ENCODE results near the gene PRRG4.
"Not testable (repeated sequence)": the region's sequence is repeated elsewhere in the genome, so short reads cannot be mapped to it uniquely, and the experiment has no call there.

PRRG4 gene

DNA sequence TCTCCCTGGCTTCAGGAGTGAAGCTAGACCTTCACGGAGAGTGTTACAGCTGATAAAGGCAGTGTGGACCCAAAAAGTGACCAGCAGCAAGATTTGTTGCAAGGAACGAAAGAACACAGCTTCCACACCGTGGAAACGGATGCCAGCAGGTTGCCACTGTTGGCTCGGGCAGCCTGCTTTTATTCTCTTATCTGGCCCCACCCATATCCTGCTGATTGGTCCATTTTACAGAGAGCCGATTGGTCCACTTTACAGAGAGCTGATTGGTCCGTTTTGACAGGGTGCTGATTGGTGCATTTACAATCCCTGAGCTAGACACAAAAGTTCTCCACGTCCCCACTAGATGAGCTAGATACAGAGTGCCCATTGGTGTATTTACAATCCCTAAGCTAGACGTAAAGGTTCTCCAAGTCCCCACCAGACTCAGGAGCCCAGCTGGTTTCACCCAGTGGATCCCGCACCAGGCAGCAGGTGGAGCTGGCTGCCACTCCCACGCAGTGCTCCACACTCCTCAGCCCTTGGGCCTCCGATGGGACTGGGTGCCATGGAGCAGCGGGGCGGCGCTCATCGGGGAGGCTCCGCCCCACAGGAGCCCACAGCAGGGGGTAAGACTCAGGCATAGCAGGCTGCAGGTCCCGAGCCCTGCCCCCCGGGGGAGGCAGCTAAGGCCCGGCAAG, 58.1 kb downstream of the PRRG4 start:
- DNase-seq = not testable (repeated sequence)

DNA sequence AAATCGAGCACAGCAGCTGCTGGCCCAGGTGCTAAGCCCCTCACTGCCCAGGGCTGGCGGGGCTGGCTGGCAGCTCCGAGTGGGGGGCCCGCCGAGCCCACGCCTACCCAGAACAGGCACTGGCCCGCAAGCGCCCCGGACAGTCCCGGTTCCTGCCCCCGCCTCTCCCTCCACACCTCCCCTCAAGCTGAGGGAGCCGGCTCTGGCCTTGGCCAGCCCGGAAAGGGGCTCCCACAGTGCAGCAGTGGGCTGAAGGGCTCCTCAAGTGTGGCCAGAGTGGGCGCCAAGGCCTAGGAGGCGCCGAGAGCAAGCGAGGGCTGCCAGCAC, 58.6 kb downstream of the PRRG4 start:
- not testable (repeated sequence) for DNase-seq

DNA sequence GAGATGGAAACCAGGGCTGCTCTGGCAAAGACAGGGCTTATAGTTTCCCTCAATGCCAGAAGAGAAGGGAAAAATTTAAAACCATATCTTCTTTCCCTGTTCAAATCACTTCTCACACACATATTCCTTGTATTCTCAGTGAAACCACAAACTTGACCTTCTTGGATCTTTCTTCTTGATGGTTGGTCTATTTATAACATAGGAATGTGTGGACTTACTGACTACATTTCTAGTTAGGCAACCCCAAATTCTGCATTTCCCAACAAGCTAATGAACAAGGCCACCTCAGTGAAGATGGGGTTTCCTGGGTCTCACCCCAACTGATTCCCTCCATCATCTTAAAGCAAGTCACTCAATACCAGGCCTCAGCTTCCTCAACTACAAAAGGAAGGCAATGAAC, 59.1 kb downstream of the PRRG4 start:
- no peak for DNase-seq

DNA sequence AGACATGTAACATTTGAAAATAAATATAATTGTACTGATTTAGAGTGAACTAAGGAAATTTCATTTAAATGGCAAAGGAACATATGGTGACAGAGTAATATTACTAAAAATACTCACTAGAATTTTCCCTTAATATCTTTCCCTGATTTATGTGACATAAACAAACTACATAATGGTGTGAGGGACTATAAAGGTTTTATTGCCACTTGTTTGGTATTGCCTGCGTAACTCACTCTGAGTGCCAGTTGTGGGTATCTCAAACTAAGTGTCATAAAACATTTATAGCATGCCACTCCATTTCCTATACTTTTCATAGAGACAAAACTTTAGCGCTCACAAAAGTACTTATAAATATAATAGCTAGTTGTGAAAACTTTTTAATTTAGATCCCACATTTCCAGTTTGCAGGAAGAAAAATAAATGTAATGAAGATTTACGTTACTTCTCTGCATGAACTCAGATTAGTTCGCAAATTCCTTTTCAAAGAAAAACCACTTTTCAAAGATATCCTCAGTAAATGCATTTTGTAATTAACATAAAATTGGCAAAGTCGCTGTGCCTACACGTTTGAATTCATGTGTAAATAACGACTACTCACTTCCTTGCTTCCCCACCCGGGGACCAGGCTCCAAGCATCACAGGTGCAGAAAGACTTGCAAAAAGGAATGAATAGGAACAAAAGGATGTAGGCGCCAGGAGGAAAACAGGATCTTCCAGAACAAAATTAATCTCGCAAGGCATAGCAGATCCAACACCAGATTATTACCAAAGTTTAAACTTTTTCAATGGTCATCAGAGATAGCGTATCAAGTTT, 61.3 kb downstream of the PRRG4 start:
- peak; percentile 77 for DNase-seq

DNA sequence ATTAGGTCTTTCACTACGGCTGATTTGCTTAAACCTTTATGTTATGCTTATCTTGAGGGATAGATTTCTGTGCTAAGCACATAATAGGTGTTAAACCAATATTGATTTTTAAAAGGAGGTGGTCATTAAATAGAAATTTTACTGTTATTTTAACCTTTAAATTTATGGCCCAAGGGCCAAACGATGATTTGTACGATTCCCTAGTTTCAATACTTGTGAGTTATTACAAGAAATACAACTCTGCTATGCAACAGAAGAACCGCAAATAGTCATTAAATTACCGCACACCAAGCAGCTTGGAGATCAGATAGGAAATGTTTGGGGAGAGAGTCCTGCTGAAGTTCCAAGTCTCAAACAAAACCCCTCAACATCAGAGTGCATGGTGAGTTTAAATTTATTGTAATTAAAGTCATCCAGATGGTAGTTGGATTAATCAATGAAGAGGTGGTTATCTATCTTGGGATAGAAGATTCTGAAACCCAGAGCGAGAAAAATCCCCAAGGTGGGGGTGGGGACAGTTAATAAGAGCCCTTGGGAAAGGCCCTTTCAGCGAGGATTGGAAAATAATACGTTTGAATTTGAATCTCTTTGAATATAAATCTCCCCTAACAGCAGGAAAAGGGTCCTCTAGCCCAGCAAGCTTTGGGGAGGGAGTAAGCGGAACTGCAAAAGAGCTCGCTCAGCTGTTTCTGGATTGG, 62.1 kb downstream of the PRRG4 start:
- peak; percentile 77 for DNase-seq

DNA sequence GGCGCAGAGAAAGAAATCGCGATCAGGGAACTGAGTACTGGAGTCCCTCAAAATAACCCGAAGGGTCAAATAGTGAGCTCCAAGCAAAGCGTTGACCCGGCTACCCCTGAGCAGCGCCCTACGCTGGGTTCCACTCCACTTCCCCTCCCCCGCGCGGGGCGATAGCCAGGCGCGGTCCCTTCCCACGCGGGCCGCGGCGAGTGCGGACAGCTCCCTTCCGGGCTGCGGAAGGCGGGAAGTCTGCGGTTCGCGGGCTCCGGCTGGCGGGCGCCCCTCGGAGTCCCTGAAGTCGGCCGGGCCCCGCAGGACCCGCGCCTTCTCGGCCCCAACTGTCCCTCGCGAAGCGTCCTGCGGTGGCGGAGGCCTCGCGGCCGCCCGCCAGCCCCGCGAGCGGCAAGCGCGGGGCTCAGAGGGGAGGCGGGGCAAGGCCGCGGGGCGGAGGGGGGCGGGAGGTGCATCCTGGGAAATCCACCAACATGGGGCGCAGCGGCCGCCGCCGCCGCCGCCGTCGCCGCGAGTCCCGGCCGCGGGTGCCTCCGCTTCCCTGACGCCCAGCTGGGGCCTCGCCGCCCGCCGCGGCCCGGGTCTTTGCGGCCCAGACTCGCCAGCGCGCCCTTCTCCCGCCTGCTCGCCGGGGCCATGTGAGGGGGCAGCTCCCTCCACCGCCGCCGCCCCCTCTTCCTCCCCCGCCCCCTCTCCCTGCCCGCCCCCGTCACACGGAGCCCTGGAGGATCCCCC, 62.8 kb downstream of the PRRG4 start, which contains the start of gene QSER1:
Gene QSER1, plus strand, starts transcription at position 457 of the 738 bp plus-strand sequence. CDS start 315 bp downstream, outside the sequence.
- DNase-seq = no peak

DNA sequence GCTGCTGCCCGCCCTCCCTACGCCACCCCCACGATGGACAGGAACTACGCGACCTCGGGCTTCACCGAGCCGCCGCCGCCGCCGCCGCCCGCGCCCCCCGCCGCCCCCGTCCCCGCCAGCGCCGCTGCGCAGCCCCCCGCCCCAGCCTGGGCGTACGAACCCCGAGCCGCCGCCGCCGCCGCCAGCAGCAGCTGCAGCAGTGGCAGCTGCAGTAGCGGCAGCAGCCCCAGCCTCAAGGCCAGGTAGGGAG, 63.3 kb downstream of the PRRG4 start:
- DNase-seq = no peak

DNA sequence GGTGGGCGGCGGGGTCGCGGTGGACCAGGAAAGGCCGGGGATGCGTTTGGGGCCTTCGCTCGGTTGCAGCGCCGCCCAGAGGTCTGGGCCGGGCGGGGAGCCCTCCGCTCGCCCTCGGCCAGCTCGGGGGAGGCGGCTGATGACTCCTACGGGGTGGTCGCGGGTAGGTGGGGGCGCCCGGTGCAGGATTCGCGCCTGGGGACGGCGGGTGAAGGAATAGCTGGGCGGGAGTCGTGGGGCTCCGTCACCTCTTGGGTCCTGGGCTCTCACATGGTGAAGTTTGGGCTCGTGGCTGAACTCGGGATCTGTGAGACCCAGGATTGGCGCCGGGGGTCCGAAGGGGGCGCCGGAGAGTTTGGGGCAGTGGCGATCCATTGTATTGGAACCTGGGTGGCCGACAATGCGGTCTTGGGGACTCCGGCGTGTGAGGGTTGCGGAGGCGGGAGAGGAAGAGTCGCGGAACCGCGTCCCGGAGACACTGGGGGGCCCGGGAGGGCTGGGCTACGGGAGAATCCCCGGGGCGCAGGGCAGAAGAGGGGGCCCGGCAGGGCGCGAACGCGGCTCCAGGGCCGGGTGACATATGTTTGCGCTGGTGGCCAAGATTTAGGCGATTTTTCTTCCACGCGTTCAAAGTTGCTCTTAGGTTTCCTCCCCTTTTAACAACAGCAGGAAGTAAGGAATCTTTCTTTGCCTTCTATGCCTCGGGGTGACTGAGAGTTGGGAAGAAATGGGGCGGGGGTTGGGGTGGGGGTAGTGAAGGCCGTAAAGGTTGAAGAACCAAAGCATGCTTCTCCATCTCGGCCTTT, 63.8 kb downstream of the PRRG4 start:
- no peak for DNase-seq

DNA sequence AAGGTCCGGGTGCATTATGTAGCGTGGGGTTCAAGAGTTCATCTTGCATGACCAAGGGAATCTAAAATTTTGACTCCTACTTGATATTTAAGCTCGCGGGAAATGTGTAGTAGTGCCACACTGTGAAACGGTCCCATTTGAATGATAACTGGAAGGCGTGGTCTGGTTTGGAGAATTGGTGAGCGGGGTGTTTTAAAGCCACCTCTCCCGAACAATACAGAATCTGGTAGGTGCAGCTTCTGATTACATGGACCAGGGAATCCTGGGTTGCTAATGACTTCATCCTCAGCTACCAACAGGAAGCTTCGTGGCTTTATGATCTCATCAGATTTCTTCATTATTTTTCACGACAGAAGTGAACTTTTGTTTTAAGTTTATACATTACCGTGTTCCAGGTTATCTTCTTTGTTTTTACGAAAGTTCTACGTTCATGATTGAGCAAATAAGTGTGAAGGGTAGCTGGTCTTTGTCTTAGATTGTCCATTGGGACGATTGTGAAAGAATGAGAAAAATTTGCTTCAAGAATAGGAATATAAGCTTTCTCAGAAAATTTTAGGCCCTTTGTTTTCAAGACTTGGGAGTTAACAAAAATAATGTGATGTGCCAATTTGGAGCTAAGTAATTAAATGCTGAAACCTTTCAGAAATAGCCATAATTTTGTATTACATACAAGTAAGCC, 64.6 kb downstream of the PRRG4 start:
- DNase-seq = peak; percentile 64

DNA sequence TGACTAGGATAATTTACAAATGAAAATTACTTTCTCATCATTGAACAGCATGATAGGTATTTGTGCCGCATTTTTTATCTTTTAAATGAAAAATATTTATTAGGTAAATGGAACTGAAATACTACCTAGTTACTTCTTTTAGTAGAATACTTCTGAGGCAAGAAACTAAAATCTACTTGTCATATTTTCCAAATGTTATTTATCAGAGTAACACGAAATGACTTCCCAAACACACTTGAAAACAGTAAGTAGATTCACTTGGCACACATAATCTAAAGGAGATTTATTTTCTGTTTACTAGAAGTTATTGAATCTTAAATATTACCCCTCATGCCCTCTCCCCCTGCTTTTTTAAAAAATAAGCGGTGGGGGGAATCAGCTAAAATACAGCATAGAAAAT, 65.2 kb downstream of the PRRG4 start:
- no peak for DNase-seq

DNA sequence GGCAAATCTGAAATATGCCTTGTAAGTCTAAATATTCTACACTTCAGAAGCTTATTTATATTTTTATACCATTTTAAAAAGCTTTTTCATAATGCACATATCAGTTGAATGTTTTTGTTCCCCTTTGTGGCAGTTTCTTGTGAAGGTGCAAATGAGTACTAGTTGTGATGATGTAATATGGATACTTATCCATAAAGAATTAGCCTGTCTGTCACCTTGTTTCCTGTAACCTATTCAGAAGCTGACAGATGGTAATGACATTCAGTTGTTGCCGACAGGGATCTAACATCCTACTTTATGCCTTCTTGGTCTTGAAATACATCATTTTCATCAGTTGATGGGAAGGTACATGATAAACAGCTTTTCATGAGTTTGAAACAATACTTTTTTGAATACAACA, 65.7 kb downstream of the PRRG4 start:
- no peak for DNase-seq

DNA sequence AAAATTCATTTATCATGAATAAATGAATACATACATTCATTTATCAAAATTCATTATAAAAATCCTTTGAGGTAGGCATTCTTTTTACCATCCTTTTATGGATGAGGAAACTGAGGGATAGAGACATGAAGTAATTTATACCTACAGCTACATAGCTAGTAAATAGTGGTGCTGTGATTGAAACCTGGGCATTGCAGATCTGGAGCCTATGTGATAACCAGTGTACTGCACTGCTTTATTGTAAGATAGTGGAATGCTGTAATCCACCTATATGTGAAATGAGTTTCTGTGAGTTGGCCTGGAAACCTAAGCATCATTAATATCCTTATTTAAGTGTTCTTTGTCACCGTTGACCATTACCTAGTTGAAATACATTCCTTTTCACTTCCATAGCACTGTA, 67.4 kb downstream of the PRRG4 start:
- DNase-seq = no peak

DNA sequence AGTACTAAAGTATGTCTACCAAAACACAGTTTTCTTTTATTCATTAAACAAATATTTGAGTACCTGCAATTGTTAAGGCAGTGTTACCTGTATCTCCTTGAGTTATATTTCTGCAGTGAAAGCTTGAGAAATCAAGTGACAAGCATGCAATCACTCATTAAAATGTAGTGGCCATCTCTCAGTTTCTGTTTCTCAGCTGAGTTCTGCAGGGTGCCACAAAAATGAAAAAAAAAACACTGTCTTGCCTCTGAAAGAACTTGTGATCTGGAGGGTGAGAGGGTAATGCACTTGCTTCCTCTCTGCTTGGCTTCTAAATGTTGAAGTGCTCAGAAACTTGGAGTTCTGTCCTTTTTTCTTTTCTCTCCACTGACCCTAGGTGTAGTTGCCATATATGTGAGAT, 69.7 kb downstream of the PRRG4 start:
- DNase-seq = no peak

DNA sequence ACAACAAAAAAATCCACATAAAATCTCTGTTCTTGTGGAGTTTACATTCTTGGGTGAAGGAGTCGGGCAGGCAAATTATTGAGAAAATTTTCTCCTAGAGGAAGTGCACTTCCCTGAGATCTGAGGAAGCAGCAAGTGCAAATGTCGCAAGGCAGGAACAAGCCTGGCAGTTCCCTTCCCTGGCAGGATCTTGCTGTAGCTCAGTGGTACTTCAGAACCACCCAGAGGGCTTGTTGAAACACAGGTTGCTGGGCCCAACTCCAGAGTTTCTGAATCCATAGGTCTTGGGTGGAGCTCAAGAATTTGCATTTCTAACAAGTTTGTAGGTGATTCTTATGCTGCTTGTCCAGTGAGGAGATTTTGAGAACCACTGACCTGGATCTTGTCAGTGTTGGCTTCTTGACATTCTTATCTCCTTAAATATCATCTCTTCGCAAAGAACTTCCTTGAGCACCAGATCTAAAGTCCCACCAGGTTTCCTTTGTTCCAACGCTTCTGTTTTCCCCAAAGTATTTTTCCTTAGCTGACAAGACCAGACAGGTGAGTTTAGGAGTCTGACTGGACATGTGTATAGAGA, 72.5 kb downstream of the PRRG4 start:
- DNase-seq = no peak

DNA sequence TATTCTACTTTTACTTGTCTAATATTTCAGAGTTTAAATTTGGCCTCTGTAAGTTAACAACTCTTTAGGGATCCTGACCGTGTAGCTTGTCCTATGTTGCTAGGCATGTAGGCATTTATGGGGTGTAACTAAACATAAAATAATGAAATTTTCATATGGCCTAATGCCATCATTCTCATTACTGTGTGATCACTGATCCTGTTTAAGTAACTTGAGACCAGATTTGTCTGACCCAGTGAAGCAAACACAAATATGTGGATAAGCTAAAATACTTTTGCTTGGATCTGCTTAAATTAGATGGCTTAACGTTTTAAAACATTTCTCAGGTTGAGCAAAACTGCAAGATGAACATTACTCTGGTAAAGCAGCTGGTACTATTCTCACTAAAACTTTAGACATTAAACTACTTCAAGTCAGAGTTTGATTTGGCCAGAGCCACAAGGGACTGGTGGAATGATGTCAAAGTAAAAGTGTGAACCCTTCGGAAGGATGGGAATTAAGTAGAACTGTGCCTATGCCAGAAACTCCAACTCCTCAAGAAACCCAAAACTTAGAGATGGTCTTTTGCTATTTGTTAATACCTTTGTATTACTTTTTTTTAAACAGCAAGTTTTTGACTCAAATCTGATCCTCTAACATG, 75.4 kb downstream of the PRRG4 start:
- DNase-seq = no peak

All from NCI-H748 treated with DMSO at 0.1 percent for 48 hours (cell line).